Activated CD8-positive, alpha-beta memory T cell treated with anti-CD3 and anti-CD28 coated beads for 36 hours (primary cell): ENCODE data around the gene TUBA1C. TPM values are rescaled to one million over a fixed set of nuclear protein-coding genes. Genes with fewer than 3 reads are reported as not detected.

ENCODE experiments used
- CTCF ChIA-PET: fragments of 350-600 bp; sonication (Branson Sonifier 250); formaldehyde crosslinking; loops from one replicate; lab custom pipeline; 2021; ENCODE audit warnings: antibody characterized with exemption; lab: Charles Lee
- POLR2A ChIA-PET: fragments of 350-600 bp; sonication (Branson Sonifier 250); formaldehyde crosslinking; loops from one replicate; lab custom pipeline; 2021; ENCODE audit warnings: antibody characterized with exemption; lab: Charles Lee
- total RNA-seq, 2 experiments: library from RNA; stranded (reverse); gene quantifications; one replicate each; pipeline ENCODE4 v1.2.3, GENCODE V29; 2021

Gene TUBA1C
- total RNA-seq, result 100 to 1,000 TPM; 340 to 347 TPM

DNA sequence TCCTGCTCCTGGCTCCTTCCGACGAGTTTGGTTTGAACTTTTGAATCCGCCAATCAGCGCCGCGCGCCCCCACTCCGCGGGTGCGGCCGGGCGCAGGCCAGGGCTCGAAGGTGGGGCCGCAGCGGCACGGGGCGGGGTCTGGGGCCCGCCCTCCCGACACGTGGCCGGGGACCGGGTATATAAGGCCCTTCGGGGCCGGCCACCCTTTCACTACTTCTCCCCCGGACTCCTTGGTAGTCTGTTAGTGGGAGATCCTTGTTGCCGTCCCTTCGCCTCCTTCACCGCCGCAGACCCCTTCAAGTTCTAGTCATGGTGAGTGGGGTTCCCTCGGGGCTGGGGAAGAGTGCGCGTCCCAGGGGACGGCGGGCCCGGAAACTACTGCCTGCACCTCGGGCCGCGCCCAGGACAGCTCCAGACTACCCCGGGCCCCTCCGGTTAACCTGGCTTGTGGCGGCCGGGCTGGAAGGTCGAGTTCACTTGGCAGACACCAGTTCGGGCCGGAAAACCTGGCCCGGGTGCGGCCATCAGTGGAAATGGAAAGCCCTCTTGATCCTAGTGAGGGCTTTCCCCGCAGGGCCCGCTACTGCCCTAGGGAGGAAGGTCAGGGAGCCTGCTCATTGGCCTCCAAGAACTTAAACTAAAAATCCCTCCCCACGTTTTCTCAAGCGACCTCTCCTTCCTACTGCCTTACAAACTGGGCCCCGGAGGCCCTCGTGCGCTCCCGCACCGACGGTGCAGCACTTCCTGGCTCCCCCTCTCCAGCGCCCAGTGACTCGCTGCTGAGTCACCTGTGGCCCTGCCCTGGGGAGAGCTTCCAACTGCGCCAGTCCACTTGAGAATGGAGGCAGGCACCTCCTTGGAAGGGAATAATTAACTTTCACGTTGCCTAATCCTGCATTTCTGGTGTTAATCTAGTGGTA lies at the start of gene TUBA1C:
Gene TUBA1C, plus strand, starts transcription at position 210 of the 920 bp plus-strand sequence. Its CDS starts 100 bp downstream, at position 310.
- ChIA-PET CTCF (interaction anchor here (0.7 to 2.0 kb wide), 5 partner anchors 30 to 204 kb away, joined by 3 to 5 read pairs (median 3); partner anchors contain the start of genes KMT2D and TUBA1B), POLR2A (interaction anchor here (0.5 to 2.8 kb wide), 11 partner anchors 10 to 561 kb away, joined by 3 to 22 read pairs (median 4); partner anchors contain the start of genes SPATS2, TUBA1A and TUBA1B)

DNA sequence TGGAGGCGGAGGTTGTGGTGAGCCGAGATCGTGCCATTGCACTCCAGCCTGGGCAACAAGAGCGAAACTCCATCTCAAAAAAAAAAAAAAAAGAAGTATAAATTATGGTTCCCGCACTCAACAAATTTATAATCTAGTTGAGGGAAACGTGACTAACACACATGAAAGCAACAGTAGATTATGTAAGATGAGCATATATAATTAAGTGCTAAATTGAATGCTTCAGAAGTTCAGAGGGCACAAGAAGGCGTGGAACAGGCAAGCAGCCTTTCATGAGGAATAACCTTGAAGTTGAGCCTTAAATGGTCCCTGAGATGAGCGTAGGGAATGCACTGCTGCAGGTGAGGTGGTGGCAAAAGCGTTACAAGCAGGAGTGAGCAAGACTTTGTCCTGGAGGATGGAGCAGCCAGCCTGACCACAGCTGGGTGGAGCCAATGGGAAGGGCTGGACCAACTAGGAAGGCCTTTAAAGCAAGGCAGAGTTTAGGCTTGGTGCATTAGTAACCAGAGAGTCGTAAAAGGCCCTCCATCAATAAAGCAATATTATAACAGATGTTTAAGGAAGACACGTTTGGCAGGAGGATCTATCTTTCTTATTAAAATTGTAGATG lies 45.4 kb upstream of the TUBA1C start:
- POLR2A ChIA-PET, result no interaction called here
- CTCF ChIA-PET, result no interaction called here

DNA sequence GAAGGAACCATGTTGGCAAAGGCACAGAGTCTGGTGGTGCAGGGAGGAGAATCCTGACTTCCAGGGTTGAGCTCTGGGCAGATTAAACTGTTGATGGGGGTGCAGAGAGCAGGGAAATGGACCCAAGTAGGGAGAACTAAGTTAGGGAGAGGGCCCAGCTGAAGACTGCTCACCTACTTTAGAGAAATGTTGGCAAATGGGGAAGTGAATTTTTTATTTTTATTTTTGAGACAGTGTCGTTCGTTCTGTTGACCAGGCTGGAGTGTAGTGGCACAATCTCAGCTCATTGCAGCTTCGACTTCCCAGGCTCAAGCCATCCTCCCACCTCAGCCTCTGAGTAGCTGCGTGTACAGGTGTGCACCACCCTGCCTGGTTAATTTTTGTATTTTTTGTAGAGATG lies 43.9 kb upstream of the TUBA1C start:
- CTCF ChIA-PET, result interaction anchor here (0.6 kb wide), 1 partner anchor 23 kb away, joined by 3 read pairs; no protein-coding TSS in a partner anchor
- POLR2A ChIA-PET, result interaction anchor here (0.8 kb wide), 1 partner anchor 77 kb away, joined by 4 read pairs; no protein-coding TSS in a partner anchor

- POLR2A ChIA-PET, result interaction anchor here (0.8 kb wide), 1 partner anchor 92 kb away, joined by 3 read pairs; the partner anchor contains the start of gene TUBA1B
- CTCF ChIA-PET, result interaction anchor here (0.6 to 1.5 kb wide), 3 partner anchors 10 to 413 kb away, joined by 3 to 5 read pairs (median 3); no protein-coding TSS in a partner anchor
Observed at GRCh38 chr12:49223122-49223521, 41.8 kb upstream of the TUBA1C start.

DNA sequence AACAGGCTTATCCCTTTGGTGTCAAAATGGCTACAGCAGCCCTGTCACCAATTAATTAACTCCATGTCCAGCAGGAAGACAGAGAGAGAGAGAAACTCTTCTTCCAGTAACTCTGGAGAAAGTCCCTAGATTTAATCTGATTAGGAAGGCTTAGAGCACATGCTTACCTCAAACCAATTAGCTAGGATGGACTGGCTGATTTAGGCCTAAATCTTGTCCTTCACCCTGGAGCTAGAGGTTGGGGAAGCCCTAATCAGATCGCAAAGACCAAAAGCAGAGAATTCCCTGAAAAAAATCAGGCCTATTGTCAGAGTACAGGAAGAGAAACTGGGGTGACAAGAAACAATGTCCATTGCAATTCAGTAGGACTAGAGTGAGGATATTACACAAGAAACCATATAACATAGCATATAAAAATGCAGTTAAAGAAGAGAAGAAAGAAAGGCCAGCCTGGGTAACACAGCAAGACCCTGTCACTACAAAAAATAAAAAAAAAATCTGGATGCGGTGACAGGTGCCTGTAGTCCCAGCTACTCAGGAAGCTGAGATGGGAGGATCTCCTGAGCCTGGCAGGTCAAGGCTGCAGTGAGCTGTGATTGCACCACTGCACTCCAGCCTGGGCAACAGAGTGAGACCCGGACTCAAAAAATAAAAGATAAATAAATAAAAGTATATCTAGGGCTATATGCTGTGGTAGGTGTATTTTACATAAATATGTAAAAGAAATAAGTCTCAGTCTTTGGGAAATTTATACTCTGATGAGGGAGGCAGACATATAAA lies 41.1 kb upstream of the TUBA1C start:
- POLR2A ChIA-PET, result no interaction called here

GRCh38 chr12:49225576-49226166 lies 39.2 kb upstream of the TUBA1C start:
- CTCF ChIA-PET, result no interaction called here
- POLR2A ChIA-PET, result no interaction called here

More for the DNA sequence above, 41.1 kb upstream of the TUBA1C start:
- CTCF ChIA-PET, result interaction anchor here (1.2 to 1.5 kb wide), 2 partner anchors 9 to 333 kb away, joined by 3 to 5 read pairs; no protein-coding TSS in a partner anchor

DNA sequence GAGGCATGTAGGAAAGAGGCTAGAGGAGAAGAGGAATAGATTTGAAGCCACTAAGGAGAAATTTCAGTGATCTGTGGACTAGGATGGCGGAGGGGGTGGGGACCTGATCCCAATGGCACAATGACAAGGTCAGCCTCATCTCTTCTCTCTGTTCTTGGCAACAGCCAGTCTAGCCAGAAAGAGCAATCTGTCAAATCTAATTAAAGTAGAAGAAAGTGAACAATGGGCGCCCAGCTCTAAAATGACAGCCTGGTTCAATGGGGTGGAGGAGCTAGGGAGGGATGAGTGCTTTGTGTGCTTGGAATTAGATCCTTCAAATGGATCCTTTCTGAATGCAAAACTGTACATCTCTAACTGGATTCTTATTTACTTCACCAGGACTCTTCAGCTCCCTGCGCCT lies 37.2 kb upstream of the TUBA1C start:
- POLR2A ChIA-PET, result no interaction called here
- CTCF ChIA-PET, result interaction anchor here (0.7 kb wide), 1 partner anchor 120 kb away, joined by 3 read pairs; no protein-coding TSS in a partner anchor

DNA sequence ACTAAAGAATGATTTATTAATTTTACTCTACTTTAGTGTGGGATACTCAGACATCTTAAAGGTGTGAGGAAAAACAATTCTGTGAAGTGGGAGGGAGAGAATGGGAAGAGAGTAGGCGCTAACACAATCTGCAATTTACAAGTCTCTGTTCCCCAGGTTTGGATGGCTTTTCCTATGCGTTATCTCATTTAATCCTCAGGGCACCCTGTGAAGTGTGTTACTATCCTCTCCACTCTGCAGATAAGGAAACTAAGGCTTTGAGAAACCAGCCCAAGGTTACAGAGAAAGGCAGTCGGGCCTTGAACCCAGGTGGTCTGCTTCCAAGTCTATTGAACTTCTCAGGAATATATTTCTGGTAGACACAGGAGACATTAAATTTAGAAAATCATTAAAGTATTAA lies 36.2 kb upstream of the TUBA1C start:
- POLR2A ChIA-PET, result no interaction called here
- CTCF ChIA-PET, result interaction anchor here (0.7 kb wide), 1 partner anchor 119 kb away, joined by 3 read pairs; no protein-coding TSS in a partner anchor

- ChIA-PET CTCF (interaction anchor here (1.5 kb wide), 1 partner anchor 11 kb away, joined by 3 read pairs; no protein-coding TSS in a partner anchor), POLR2A (interaction anchor here (0.6 kb wide), 1 partner anchor 14 kb away, joined by 3 read pairs; no protein-coding TSS in a partner anchor)
Observed at GRCh38 chr12:49230176-49230804, 34.6 kb upstream of the TUBA1C start.

DNA sequence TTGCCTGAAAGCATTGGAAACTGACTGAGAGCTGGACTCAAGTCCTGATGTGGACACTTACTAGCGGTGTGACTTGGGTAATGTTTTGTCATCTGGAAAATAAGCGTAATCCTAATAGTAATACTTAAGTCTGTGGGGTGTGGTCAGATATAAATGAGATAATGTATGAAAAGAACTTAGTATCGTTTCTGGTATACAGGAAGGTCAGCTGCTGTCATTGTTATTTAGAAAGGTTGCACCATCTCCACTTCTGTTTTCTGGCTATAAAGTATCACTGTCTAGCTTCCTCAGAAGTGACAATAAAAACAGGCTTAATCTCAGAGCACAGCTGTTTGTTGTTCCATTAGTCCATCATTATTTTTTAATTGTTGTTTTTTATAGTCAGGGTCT lies 34.1 kb upstream of the TUBA1C start:
- CTCF ChIA-PET, result interaction anchor here (1.5 kb wide), 1 partner anchor 10 kb away, joined by 3 read pairs; no protein-coding TSS in a partner anchor
- POLR2A ChIA-PET, result interaction anchor here (0.6 to 0.7 kb wide), 2 partner anchors 15 to 35 kb away, joined by 3 read pairs; no protein-coding TSS in a partner anchor

DNA sequence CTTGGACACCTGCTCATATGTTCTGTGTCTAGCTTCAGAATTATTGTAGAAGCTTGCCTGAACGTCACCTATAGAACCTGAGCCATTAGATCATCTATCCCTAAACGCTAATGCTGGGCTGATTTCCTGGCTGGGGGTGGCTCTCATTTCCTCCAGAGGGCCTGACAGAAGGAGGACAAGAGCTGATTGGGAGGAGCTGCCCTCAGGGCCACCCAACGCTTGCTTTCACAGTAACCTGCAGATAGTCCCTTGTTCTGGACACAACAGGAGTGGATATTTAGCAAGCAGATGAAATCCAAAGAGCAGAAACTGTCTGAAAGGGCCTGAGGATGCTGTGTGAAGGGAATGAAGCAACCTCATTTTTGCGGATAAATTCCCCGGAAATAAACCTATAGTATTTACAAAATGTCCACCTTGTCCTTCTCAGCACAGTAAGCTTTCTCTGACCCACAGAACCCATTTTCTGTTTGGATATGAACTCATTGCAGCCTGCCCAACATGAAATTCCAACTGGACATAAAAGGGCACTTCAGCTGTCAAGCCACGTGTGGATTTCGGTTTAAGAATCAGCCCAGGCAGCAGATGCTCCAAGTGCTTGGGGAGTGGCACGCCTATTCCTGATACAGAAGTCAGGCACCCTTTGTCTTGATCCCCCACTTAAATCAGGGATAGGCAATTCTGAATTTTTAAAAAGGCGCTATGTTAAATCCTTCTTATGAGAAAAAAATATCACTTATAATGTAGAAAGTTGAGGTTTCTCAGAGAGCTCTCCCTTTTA lies 32.8 kb upstream of the TUBA1C start:
- CTCF ChIA-PET, result interaction anchor here (0.6 to 1.8 kb wide), 3 partner anchors 9 to 132 kb away, joined by 3 to 5 read pairs (median 4); no protein-coding TSS in a partner anchor
- POLR2A ChIA-PET, result no interaction called here

- ChIA-PET CTCF (interaction anchor here (1.3 to 3.2 kb wide), 4 partner anchors 10 to 146 kb away, joined by 3 to 14 read pairs (median 4); no protein-coding TSS in a partner anchor), POLR2A (interaction anchor here (2.0 kb wide), 1 partner anchor 102 kb away, joined by 4 read pairs; the partner anchor contains the start of gene TUBA1B)
Observed at GRCh38 chr12:49232940-49233841, 31.7 kb upstream of the TUBA1C start.

DNA sequence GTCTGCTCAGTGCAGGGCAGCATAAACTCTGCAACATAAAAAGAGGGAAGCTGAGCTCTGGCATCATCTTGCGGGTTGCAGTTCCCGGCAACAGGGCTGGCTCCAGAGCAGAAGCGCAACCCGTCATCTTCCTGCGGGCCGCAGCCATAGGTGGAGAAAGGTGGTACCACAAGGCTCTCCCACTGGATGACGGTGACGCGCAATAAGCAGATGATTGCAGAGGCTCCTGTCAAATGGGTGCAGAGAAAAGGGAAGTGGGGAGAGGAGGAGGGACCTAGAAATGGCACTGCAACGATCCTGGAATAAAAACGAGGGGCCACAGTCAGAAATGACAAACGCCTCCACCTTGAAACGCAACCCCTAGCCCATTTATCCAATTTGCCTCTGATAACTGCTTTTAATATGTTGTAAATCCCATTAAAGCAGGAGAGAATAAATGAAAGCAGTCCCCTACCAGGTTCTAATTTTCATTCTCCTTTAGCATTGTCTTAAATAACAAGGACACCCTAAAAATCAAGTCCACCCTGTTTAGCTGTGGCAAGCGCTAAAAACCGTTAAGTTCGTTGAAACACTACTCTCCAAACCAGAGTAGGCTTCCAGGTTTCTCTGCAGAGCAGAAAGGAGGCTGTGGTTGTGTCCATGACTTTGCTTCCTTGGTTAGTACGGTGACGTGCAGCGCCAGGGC lies 30.9 kb upstream of the TUBA1C start:
- ChIA-PET POLR2A (interaction anchor here (2.0 kb wide), 1 partner anchor 103 kb away, joined by 4 read pairs; the partner anchor contains the start of gene TUBA1B), CTCF (interaction anchor here (0.5 to 3.2 kb wide), 6 partner anchors 9 to 146 kb away, joined by 3 to 19 read pairs (median 4); partner anchors contain the start of gene TUBA1B)

DNA sequence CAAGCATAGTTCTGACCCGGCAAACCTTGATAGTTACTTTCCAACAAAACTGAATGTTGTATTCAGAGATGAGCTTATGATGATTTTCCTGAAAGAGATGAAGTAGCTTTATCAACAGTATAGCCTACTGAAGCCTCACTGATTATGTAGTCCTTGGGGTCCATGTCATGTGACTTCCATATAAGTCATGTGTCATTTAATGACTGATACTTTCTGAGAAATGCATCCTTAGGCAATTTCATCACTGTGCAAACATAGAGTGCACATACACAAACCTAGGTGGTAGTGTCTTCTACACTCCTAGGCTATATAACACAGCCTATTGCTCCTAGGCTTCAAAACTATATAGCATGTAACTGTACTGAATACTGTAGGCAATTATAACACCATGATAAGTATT lies 28.5 kb upstream of the TUBA1C start:
- CTCF ChIA-PET, result interaction anchor here (0.9 to 2.7 kb wide), 4 partner anchors 60 to 240 kb away, joined by 3 to 19 read pairs (median 4); partner anchors contain the start of gene TUBA1B
- POLR2A ChIA-PET, result interaction anchor here (2.0 kb wide), 1 partner anchor 105 kb away, joined by 22 read pairs; the partner anchor contains the start of gene TUBA1B

DNA sequence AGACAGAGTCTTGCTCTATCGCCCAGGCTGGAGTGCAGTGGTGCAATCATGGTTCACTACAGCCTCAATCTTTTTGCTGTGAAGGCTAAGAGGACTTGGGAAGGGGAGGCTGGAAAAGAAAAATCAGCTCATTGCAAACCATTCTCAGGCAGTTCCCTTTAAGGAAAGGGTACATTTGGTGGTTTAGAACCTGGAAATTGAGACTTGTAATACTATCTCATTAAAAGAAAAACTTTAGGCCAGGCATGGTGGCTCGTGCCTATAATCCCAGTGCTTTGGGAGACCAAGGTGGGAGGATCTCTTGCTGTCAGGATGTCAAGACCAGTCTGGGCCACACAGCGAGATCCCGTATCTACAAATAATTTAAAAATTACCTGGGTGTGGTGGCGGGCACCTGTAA lies 21.3 kb upstream of the TUBA1C start:
- ChIA-PET POLR2A (no interaction called here), CTCF (interaction anchor here (0.6 to 1.5 kb wide), 3 partner anchors 9 to 330 kb away, joined by 3 to 8 read pairs (median 4); no protein-coding TSS in a partner anchor)
